GM12801 (cell line): ENCODE measurements around the gene GLIPR1.

Experiments used
- CTCF ChIP-seq: IDR thresholded peaks from one replicate; pipeline ENCODE4 v1.5.1; 2011; ENCODE audit warnings: control low read depth; ENCODE audit not compliant: insufficient read length; ENCODE audit errors: extremely low read depth

Gene GLIPR1

GRCh38 chr12:75529826-75530225, 49.3 kb downstream of the GLIPR1 start:
- TF ChIP-seq CTCF, result no peak

GRCh38 chr12:75533239-75533638, 52.7 kb downstream of the GLIPR1 start:
- no peak for TF ChIP-seq CTCF

GRCh38 chr12:75539889-75540288, 59.3 kb downstream of the GLIPR1 start:
- TF ChIP-seq CTCF, result no peak

- no peak for TF ChIP-seq CTCF
Measured at GRCh38 chr12:75542942-75543341, 62.4 kb downstream of the GLIPR1 start.

GRCh38 chr12:75543529-75543928, 63.0 kb downstream of the GLIPR1 start:
- TF ChIP-seq CTCF, result no peak

- no peak for TF ChIP-seq CTCF
Measured at GRCh38 chr12:75545636-75546035, 65.1 kb downstream of the GLIPR1 start.

- TF ChIP-seq CTCF, result no peak
Measured at GRCh38 chr12:75548879-75549278, 68.3 kb downstream of the GLIPR1 start.

GRCh38 chr12:75549989-75550388, 69.4 kb downstream of the GLIPR1 start:
- TF ChIP-seq CTCF, result no peak
